NAMALWA (cell line): Measurements from ENCODE around the gene MAML3.
A peak's percentile ranks its signal among the peaks of the same experiment; 100 is the strongest.

Source experiments
- DNase-seq: peaks from one replicate; pipeline ENCODE4 v3.0.0-alpha.2; 2015; ENCODE audit warnings: low spot score

The MAML3 gene

GRCh38 chr4:140156529-140157171 is 2.7 kb upstream of the MAML3 start:
- DNase-seq, result peak; percentile 84

- DNase-seq, result no peak
Observed at GRCh38 chr4:140154572-140154891, 548 bp upstream of the MAML3 start.

- no peak for DNase-seq
Observed at GRCh38 chr4:140153419-140153717, 616 bp downstream of the MAML3 start.

GRCh38 chr4:140152751-140153418 is 1.1 kb downstream of the MAML3 start:
- peak; percentile 36 for DNase-seq

GRCh38 chr4:140152013-140152703 is 1.8 kb downstream of the MAML3 start:
- peak; percentile 86 for DNase-seq

- peak; percentile 91 for DNase-seq
Observed at GRCh38 chr4:140151699-140152012, 2.3 kb downstream of the MAML3 start.

GRCh38 chr4:140150886-140151698 is 2.9 kb downstream of the MAML3 start:
- DNase-seq, result peak; percentile 94

GRCh38 chr4:140150636-140150885 is 3.4 kb downstream of the MAML3 start:
- DNase-seq, result no peak

- DNase-seq, result peak; percentile 86
Observed at GRCh38 chr4:140149846-140150635, 3.9 kb downstream of the MAML3 start.

- DNase-seq, result no peak
Observed at GRCh38 chr4:140144050-140144449, 9.9 kb downstream of the MAML3 start.

- no peak for DNase-seq
Observed at GRCh38 chr4:140141210-140141835, 12.7 kb downstream of the MAML3 start.

- DNase-seq, result no peak
Observed at GRCh38 chr4:140140566-140140965, 13.4 kb downstream of the MAML3 start.

- DNase-seq, result no peak
Observed at GRCh38 chr4:140138428-140138827, 15.6 kb downstream of the MAML3 start.

- DNase-seq, result no peak
Observed at GRCh38 chr4:140137671-140138070, 16.3 kb downstream of the MAML3 start.

- DNase-seq, result no peak
Observed at GRCh38 chr4:140136509-140136908, 17.5 kb downstream of the MAML3 start.

GRCh38 chr4:140135529-140136088 is 18.4 kb downstream of the MAML3 start:
- DNase-seq, result no peak

GRCh38 chr4:140134746-140135425 is 19.1 kb downstream of the MAML3 start:
- no peak for DNase-seq

- DNase-seq, result no peak
Observed at GRCh38 chr4:140133576-140133975, 20.4 kb downstream of the MAML3 start.

GRCh38 chr4:140131675-140132229 is 22.2 kb downstream of the MAML3 start:
- no peak for DNase-seq

GRCh38 chr4:140130677-140131076 is 23.3 kb downstream of the MAML3 start:
- DNase-seq, result no peak

- DNase-seq, result no peak
Observed at GRCh38 chr4:140127422-140127821, 26.6 kb downstream of the MAML3 start.
